CD4-positive, CD25-positive, alpha-beta regulatory T cell (primary cell): Measurements from ENCODE around the gene PHOX2B. TPM values are rescaled to one million over a fixed set of nuclear protein-coding genes. Genes with fewer than 3 reads are reported as not detected.

ENCODE experiments used
- ATAC-seq, 2 donors: fragments of 150-1000 bp; cut with Tn5 transposase; one replicate each; pipeline ENCODE4 v1.10.0; 2021; ENCODE audit warnings: low read depth in 2 of 2, moderate number of reproducible peaks in 2 of 2, moderate library complexity in 1 of 2
- DNase-seq, 3 donors: peaks; one replicate each; pipeline versions ENCODE4 v3.0.0 to v3.0.0-alpha.2; 2012 to 2022; ENCODE audit warnings: mixed read lengths in 1 of 3
- H3K27ac ChIP-seq: one replicate; pipeline ENCODE4 v1.7.0; 2013; ENCODE audit warnings: mild to moderate bottlenecking, low read length; ENCODE audit not compliant: insufficient read depth, poor library complexity, severe bottlenecking
- H3K27me3 ChIP-seq: one replicate; pipeline ENCODE4 v1.7.0; 2013; ENCODE audit warnings: low read length; ENCODE audit not compliant: control insufficient read depth, insufficient read depth
- H3K36me3 ChIP-seq: one replicate; pipeline ENCODE4 v1.7.0; 2013; ENCODE audit warnings: mild to moderate bottlenecking, low read length, moderate library complexity; ENCODE audit not compliant: control insufficient read depth, insufficient read depth
- H3K4me1 ChIP-seq: 2 replicates; pipeline ENCODE4 v1.7.0; 2013; ENCODE audit warnings: mild to moderate bottlenecking, low read length; ENCODE audit not compliant: insufficient read depth, control insufficient read depth, poor library complexity, severe bottlenecking
- H3K4me3 ChIP-seq: one replicate; pipeline ENCODE4 v1.7.0; 2013; ENCODE audit warnings: low read depth, mild to moderate bottlenecking, low read length, moderate library complexity
- H3K9me3 ChIP-seq, 2 experiments: 1 replicate in 1 of 2; 2 replicates in 1 of 2; pipeline ENCODE4 v1.7.0; 2013; ENCODE audit warnings: low read length in 2 of 2, mild to moderate bottlenecking in 1 of 2, moderate library complexity in 1 of 2; ENCODE audit not compliant: control insufficient read depth in 2 of 2
- H3K27ac Mint-ChIP-seq, 3 donors: one replicate each; pipeline ENCODE4 v1.8.0; 2020 to 2022; ENCODE audit warnings: mild to moderate bottlenecking in 3 of 3, mixed read lengths in 3 of 3, moderate library complexity in 2 of 3
- H3K27me3 Mint-ChIP-seq: one replicate; pipeline ENCODE4 v1.8.0; 2022; ENCODE audit warnings: mild to moderate bottlenecking, mixed read lengths
- H3K36me3 Mint-ChIP-seq: one replicate; pipeline ENCODE4 v1.8.0; 2020; ENCODE audit warnings: mixed read lengths
- H3K4me1 Mint-ChIP-seq, 4 donors: one replicate each; pipeline ENCODE4 v1.8.0; 2020 to 2022; ENCODE audit warnings: mixed read lengths in 4 of 4, mild to moderate bottlenecking in 1 of 4
- H3K4me3 Mint-ChIP-seq, 4 donors: one replicate each; pipeline ENCODE4 v1.8.0; 2020 to 2022; ENCODE audit warnings: mild to moderate bottlenecking in 4 of 4, mixed read lengths in 4 of 4, moderate library complexity in 3 of 4
- H3K9me3 Mint-ChIP-seq, 7 donors: one replicate each; pipeline ENCODE4 v1.8.0; 2020 to 2022; ENCODE audit warnings: mixed read lengths in 7 of 7, mild to moderate bottlenecking in 3 of 7, moderate library complexity in 2 of 7
- polyA plus RNA-seq, 4 donors: library from polyadenylated mRNA; unstranded; fragments of 300-500 nt; fragmentation: Illumina TruSeq; gene quantifications; one replicate each; pipeline ENCODE4 v1.2.3, GENCODE V29; 2021
- total RNA-seq: library from RNA; stranded (reverse); gene quantifications from one replicate; pipeline ENCODE4 v1.2.3, GENCODE V29; 2022

The PHOX2B gene
- total and polyA plus RNA-seq, 5 donors from 2014 or later, result not detected

DNA sequence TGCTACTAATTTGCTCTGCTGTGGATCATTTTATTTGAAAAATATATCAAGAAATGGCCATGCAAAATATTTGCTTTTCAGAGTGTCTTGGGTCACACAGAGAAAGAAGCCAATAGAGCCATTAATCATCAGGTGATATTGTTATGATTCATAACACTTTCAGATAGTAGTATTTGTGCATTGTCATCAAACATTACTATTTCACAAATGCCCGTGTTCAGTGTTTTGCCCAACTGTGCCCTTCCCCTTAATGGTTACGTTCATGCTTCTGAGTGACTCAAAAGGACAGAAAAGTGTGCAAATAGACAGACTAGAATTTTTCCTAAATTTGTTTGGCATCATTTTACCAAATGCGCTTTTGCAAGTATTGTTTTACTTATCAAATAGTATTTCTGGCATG lies 46.5 kb downstream of the PHOX2B start:
- no peaks in the 10 kb centered on the region for H3K4me1 Mint-ChIP-seq
- Histone ChIP-seq H3K4me1 (no peaks in the 10 kb centered on the region), H3K27ac (no peak overlapping the region), H3K36me3 (no peaks in the 10 kb centered on the region), H3K4me3 (no peak overlapping the region), H3K9me3 (no peaks in the 10 kb centered on the region), H3K27me3 (no peaks in the 10 kb centered on the region)
- no peak overlapping the region for H3K27ac Mint-ChIP-seq
- peaks cover 0 to 1% (median 0%) of the 10 kb centered on the region in 7 donors for H3K9me3 Mint-ChIP-seq
- no peak overlapping the region for H3K4me3 Mint-ChIP-seq
- DNase-seq (no peak), ATAC-seq (no peak)
- peaks cover 6% of the 10 kb centered on the region for H3K27me3 Mint-ChIP-seq
- no peaks in the 10 kb centered on the region for H3K36me3 Mint-ChIP-seq

GRCh38 chr4:41696763-41697162 lies 51.8 kb downstream of the PHOX2B start:
- Histone ChIP-seq H3K4me3 (no peak overlapping the region), H3K36me3 (no peaks in the 10 kb centered on the region), H3K27ac (no peak overlapping the region), H3K4me1 (no peaks in the 10 kb centered on the region), H3K27me3 (no peaks in the 10 kb centered on the region), H3K9me3 (no peaks in the 10 kb centered on the region)
- Mint-ChIP-seq H3K4me1 (no peaks in the 10 kb centered on the region), H3K36me3 (no peaks in the 10 kb centered on the region), H3K27me3 (no peaks in the 10 kb centered on the region), H3K4me3 (no peak overlapping the region), H3K9me3 (no peaks in the 10 kb centered on the region), H3K27ac (no peak overlapping the region)
- no peak for ATAC-seq
- no peak for DNase-seq

DNA sequence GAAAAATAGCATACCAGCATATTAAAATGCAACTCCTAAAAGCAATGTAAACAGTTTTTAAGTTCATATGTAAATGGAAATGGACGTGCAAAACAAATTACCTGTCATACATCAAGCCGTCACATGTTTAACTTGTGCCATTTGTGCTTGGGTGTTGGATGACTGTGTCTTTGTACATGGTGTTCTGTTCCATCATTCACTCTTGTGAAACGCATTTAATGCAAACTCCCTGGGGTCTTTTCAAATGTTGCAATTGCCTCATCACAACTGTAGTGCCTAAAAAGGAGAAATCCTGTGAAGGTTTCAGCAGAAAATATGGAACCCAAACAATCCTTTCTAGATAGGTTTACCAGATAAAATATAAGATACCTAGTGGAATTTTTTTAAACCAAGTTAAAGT lies 52.4 kb downstream of the PHOX2B start:
- Histone ChIP-seq H3K4me3 (no peak overlapping the region), H3K9me3 (no peaks in the 10 kb centered on the region), H3K27ac (no peak overlapping the region), H3K4me1 (no peaks in the 10 kb centered on the region), H3K27me3 (no peaks in the 10 kb centered on the region), H3K36me3 (no peaks in the 10 kb centered on the region)
- Mint-ChIP-seq H3K4me1 (no peaks in the 10 kb centered on the region), H3K27ac (no peak overlapping the region), H3K36me3 (no peaks in the 10 kb centered on the region), H3K4me3 (no peak overlapping the region), H3K27me3 (no peaks in the 10 kb centered on the region), H3K9me3 (no peaks in the 10 kb centered on the region)
- DNase-seq (no peak), ATAC-seq (no peak)

Other genes starting within 250 kb of the PHOX2B start
- gene LIMCH1, start 210.6 kb downstream of the PHOX2B start, total RNA-seq, result 0.07 TPM
- not detected for gene LIMCH1, start 210.6 kb downstream of the PHOX2B start, polyA plus RNA-seq
- 30.1 TPM for gene TMEM33, start 186.7 kb upstream of the PHOX2B start, total RNA-seq
- 10 to 100 TPM; 20.7 to 37.7 (median 27.6) TPM for gene TMEM33, start 186.7 kb upstream of the PHOX2B start, polyA plus RNA-seq
- gene DCAF4L1, start 233.0 kb upstream of the PHOX2B start, total RNA-seq, result 0.44 TPM
- gene DCAF4L1, start 233.0 kb upstream of the PHOX2B start, polyA plus RNA-seq, result under 1 TPM in 1 of 4 donors, not detected in 3; 0.07 TPM
- gene SLC30A9, start 241.8 kb upstream of the PHOX2B start, total RNA-seq, result 24.5 TPM
- gene SLC30A9, start 241.8 kb upstream of the PHOX2B start, polyA plus RNA-seq, result 10 to 100 TPM; 39.0 to 58.5 (median 44.9) TPM